Ovary (tissue), 9 donors: ENCODE measurements around the gene FARS2. TPM values are rescaled to one million over a fixed set of nuclear protein-coding genes. Genes with fewer than 3 reads are reported as not detected.

Source experiments
- DNase-seq, 5 donors: peaks; one replicate each; pipeline ENCODE4 v3.0.0-alpha.2; 2019 to 2020
- H3K27ac ChIP-seq, 2 donors: fragments of 200-600 bp; one replicate each; pipeline versions ENCODE4 v1.5.1 to v1.8.0; 2019 to 2022
- H3K27me3 ChIP-seq: fragments of 200-600 bp; one replicate; pipeline ENCODE4 v1.8.0; 2022
- H3K36me3 ChIP-seq: fragments of 200-600 bp; sonication (generic); one replicate; pipeline ENCODE4 v1.5.1; 2019
- H3K4me1 ChIP-seq: one replicate; pipeline ENCODE4 v1.8.1; 2013; ENCODE audit warnings: mild to moderate bottlenecking, moderate library complexity; ENCODE audit not compliant: insufficient read depth
- H3K4me3 ChIP-seq: fragments of 200-600 bp; sonication (generic); one replicate; pipeline ENCODE4 v1.5.1; 2017
- H3K9me3 ChIP-seq, 2 donors: fragments of 200-600 bp in 1 of 2; sonication (generic) in 1 of 2; one replicate each; pipeline versions ENCODE4 v1.5.1 to v1.8.1; 2013 to 2019; ENCODE audit warnings: mild to moderate bottlenecking in 1 of 2, moderate library complexity in 1 of 2
- EP300 ChIP-seq: sonication (generic); formaldehyde crosslinking; IDR thresholded peaks from one replicate; pipeline ENCODE4 v1.6.1; 2017; ENCODE audit warnings: antibody characterized with exemption
- POLR2A ChIP-seq: fragments of 450-650 bp; IDR thresholded peaks from one replicate; pipeline ENCODE4 v1.6.1; 2017; ENCODE audit warnings: antibody characterized with exemption, mild to moderate bottlenecking, moderate library complexity
- WGBS, 3 donors: extraction: QIAGEN DNeasy Blood & Tissue Kit in 1 of 3; methylation state at CpG; one replicate each; pipeline versions ENCODE4 v1.1.5 to v1.1.7; 2013 to 2017; 5-methylcytosine and 5-hydroxymethylcytosine counted together
- intact Hi-C, 4 donors: fragments of 100-400 bp; cut with DNase I; formaldehyde crosslinking; loops; one replicate each; pipeline versions ENCODE4 v1.11.0 to v1.15.1; 2022 to 2023
- polyA plus RNA-seq, 2 donors: library from polyadenylated mRNA; stranded (reverse); fragments of 200-250 nt in 1 of 2; fragments of 350-450 nt in 1 of 2; fragmentation: Illumina TruSeq in 1 of 2; extraction: RNeasy Lipid Tissue Mini Kit (QIAGEN cat#74804) in 1 of 2; gene quantifications; one replicate each; pipeline ENCODE4 v1.2.3, GENCODE V29; 2013 to 2014
- total RNA-seq, 7 donors: library from RNA; depleted of rRNA in 2 of 7; stranded (reverse); fragments of >200 nt in 2 of 7; fragmentation: NEBNext Ultra II Directional in 3 of 7; extraction: Animal tissue kit (Norgen Biotek cat#: 25700) in 3 of 7; gene quantifications; one replicate each; pipeline versions ENCODE4 v1.1.0 to v1.2.4, GENCODE V29; 2016 to 2023
- TF ChIP-seq, protein P1 (sequence below), 3 donors: fragments of 450-650 bp in 2 of 3; fragments of 200-600 bp in 1 of 3; IDR thresholded peaks; one replicate each; pipeline versions ENCODE4 v1.5.1 to v1.8.0; 2016 to 2022; ENCODE audit warnings: antibody characterized with exemption in 3 of 3, mild to moderate bottlenecking in 1 of 3
- donor health status: DM: no; HTN: no; CAD: no; lungs with moderate emphysema.
- donor health status: DM: no; HTN: no; CAD: no.
- donor health status: Bipolar disorder and iron deficiency.
- donor health status: DM: yes; HTN: yes; CAD: no.
- donor health status: DM: no; HTN: no; CAD: no.
- donor health status: DM: yes; HTN: yes; CAD: no.

FARS2 gene
- total and polyA plus RNA-seq, 9 donors = 9.2 to 17.5 (median 11.0) TPM

DNA sequence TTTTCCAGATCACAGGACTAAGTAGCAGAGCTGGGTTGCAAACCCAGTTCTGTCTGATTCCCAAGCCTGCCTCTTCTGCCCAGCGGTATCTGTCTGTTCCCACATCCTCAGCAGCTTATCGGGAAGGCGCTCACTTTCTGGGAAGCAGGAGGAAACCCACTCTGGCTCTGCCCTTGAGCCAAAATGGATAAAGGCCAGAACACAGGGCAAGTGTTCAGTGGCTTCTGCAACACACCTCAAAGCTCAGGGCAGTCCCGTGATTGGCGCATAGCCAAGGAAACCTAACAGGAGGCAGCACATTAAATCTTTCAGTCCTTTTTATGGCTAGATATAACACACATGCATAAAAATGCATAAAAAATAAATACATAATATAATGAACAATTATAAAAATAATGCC lies 483.2 kb downstream of the FARS2 start:
- 58 to 66% (median 64%) methylated on average over 5 of the region's 5 CpGs for WGBS, 3 donors
- intact Hi-C loops = no loop called here
- TF ChIP-seq, protein P1, sequence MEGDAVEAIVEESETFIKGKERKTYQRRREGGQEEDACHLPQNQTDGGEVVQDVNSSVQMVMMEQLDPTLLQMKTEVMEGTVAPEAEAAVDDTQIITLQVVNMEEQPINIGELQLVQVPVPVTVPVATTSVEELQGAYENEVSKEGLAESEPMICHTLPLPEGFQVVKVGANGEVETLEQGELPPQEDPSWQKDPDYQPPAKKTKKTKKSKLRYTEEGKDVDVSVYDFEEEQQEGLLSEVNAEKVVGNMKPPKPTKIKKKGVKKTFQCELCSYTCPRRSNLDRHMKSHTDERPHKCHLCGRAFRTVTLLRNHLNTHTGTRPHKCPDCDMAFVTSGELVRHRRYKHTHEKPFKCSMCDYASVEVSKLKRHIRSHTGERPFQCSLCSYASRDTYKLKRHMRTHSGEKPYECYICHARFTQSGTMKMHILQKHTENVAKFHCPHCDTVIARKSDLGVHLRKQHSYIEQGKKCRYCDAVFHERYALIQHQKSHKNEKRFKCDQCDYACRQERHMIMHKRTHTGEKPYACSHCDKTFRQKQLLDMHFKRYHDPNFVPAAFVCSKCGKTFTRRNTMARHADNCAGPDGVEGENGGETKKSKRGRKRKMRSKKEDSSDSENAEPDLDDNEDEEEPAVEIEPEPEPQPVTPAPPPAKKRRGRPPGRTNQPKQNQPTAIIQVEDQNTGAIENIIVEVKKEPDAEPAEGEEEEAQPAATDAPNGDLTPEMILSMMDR (IDR thresholded peaks at IDR 0.05) = no peak
- TF ChIP-seq EP300 = no peak
- no peak for TF ChIP-seq POLR2A

DNA sequence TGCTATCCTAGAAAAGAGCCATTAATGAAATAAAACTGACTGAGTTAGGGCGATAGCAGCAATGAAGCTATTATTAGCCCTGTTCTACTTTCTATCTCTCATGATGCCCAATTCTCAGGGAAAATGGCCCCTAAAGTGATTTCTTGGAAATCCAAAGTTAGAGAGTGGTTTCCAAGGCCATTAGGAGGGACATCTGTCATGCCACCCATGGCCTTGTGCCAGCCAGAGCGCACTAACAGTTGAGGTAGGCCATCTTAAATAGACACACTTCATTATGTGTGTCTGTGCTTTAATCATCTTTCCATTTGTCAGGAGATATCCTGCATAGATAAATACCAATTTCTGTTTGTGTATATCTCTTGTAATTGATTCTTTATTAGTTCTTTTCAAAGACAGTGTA lies 483.8 kb downstream of the FARS2 start:
- no peak overlapping the region for H3K4me3 ChIP-seq
- DNase-seq = no peak
- no peaks in the 10 kb centered on the region for H3K4me1 ChIP-seq
- WGBS, 3 donors = 95 to 100% (median 98%) methylated on average over 2 of the region's 2 CpGs
- H3K27ac ChIP-seq = no peak overlapping the region
- H3K9me3 ChIP-seq = no peaks in the 10 kb centered on the region
- no peaks in the 10 kb centered on the region for H3K36me3 ChIP-seq
- no peaks in the 10 kb centered on the region for H3K27me3 ChIP-seq
- intact Hi-C loops = no loop called here
- TF ChIP-seq, protein P1 (IDR thresholded peaks at IDR 0.05) = no peak
- no peak for TF ChIP-seq POLR2A
- TF ChIP-seq EP300 = no peak

More for the DNA sequence above, 483.2 kb downstream of the FARS2 start:
- H3K27me3 ChIP-seq = no peaks in the 10 kb centered on the region
- no peak for DNase-seq
- no peaks in the 10 kb centered on the region for H3K4me1 ChIP-seq
- no peak overlapping the region for H3K27ac ChIP-seq
- H3K4me3 ChIP-seq = no peak overlapping the region
- H3K9me3 ChIP-seq = no peaks in the 10 kb centered on the region
- no peaks in the 10 kb centered on the region for H3K36me3 ChIP-seq

DNA sequence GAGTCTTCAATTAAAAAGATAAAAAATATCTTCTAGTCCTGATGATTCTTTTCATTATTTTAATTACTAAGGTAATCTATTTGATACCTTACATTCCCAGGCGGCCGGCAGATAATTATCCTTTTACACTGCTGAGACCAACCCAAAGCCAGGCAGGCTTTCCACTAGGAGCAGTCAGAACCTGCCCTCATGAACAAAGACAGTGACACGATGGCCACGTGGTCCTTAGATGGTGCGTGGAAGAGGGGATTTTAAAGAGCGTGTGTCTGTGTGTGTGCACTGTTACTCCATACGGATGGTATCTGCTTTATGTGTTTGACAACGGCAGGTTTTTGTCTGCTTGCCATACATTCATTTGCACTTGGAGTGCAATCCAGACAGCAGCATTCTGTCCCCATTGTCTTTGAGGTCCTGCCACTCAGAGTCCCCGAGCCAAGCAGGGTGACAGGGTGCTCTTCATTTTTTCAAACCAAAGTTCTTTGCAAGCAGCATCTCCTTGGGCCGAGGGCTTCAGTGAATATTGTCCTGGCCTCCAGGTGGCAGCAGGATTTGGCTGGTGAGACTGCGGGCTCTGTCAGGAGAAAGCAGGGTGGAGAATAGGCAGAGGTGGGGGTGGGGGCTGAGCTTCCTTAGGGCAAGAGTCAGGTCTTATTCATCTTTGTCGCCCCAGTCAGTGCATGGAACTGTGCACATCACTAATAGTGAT lies 484.9 kb downstream of the FARS2 start:
- no peaks in the 10 kb centered on the region for H3K4me1 ChIP-seq
- WGBS, 3 donors = 82 to 87% (median 86%) methylated on average over 12 of the region's 12 CpGs
- TF ChIP-seq POLR2A (no peak), EP300 (no peak)
- TF ChIP-seq, protein P1 (IDR thresholded peaks at IDR 0.05) = no peak
- no peak for DNase-seq
- no peaks in the 10 kb centered on the region for H3K27me3 ChIP-seq
- H3K36me3 ChIP-seq = no peaks in the 10 kb centered on the region
- H3K27ac ChIP-seq = no peak overlapping the region
- no peaks in the 10 kb centered on the region for H3K9me3 ChIP-seq
- intact Hi-C loops = no loop called here
- H3K4me3 ChIP-seq = no peak overlapping the region

DNA sequence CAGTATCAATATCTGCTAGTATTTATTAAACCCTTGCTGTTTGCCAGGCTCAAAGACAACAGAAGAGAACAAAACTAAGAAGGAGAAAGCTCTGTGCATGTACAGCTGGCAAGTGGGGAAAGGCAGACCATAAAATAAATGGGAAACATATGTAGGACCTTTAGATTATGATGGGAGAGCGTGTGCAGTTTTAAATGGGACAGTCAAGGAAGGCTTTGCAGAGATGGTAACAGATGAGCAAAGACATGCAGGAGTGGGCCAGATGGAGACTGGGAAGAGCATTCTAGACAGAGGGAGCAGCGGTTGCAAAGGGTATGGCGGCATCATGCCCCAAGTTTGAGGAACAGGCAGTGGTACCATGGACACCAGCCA lies 485.4 kb downstream of the FARS2 start:
- Histone ChIP-seq H3K36me3 (no peaks in the 10 kb centered on the region), H3K4me3 (no peak overlapping the region), H3K27me3 (no peaks in the 10 kb centered on the region), H3K9me3 (no peaks in the 10 kb centered on the region), H3K4me1 (no peaks in the 10 kb centered on the region), H3K27ac (no peak overlapping the region)
- TF ChIP-seq EP300 (no peak), POLR2A (no peak)
- TF ChIP-seq, protein P1 (IDR thresholded peaks at IDR 0.05) = no peak
- 96 to 99% (median 98%) methylated on average over 3 of the region's 3 CpGs for WGBS, 3 donors
- intact Hi-C loops = no loop called here
- no peak for DNase-seq
